Thyroid gland (tissue), 4 donors: ENCODE results near the gene SHMT2. TPM values are rescaled to one million over a fixed set of nuclear protein-coding genes. Genes with fewer than 3 reads are reported as not detected.

Experiments used
- DNase-seq, 2 donors: peaks; one replicate each; pipeline ENCODE4 v3.0.0-alpha.2; 2019
- H3K27ac ChIP-seq, 3 donors: fragments of 200-600 bp; sonication (generic); 1 replicate in 2 of 3; 2 replicates in 1 of 3; pipeline ENCODE4 v1.5.1; 2016 to 2019; ENCODE audit warnings: mild to moderate bottlenecking in 1 of 3, moderate library complexity in 1 of 3
- H3K27me3 ChIP-seq: fragments of 200-600 bp; sonication (generic); one replicate; pipeline ENCODE4 v1.5.1; 2019
- H3K36me3 ChIP-seq, 2 donors: fragments of 200-600 bp; sonication (generic); one replicate each; pipeline ENCODE4 v1.5.1; 2016 to 2019
- H3K4me1 ChIP-seq, 2 donors: fragments of 200-600 bp; sonication (generic); one replicate each; pipeline ENCODE4 v1.5.1; 2017 to 2019
- H3K4me3 ChIP-seq, 3 donors: fragments of 200-600 bp; sonication (generic); replicated peaks in 1 of 3; 1 replicate in 2 of 3; 2 replicates in 1 of 3; pipeline ENCODE4 v1.5.1; 2016; ENCODE audit warnings: mild to moderate bottlenecking in 1 of 3
- H3K9me3 ChIP-seq: fragments of 200-600 bp; sonication (generic); one replicate; pipeline ENCODE4 v1.5.1; 2017
- CTCF ChIP-seq, 6 experiments: fragments of 200-600 bp in 3 of 6; fragments of 450-650 bp in 3 of 6; sonication (generic) in 3 of 6; IDR thresholded peaks; one replicate each; pipeline ENCODE4 v1.5.1; 2016 to 2019; ENCODE audit warnings: antibody characterized with exemption in 6 of 6, mild to moderate bottlenecking in 2 of 6, inconsistent platforms in 1 of 6, moderate library complexity in 1 of 6
- POLR2A ChIP-seq, 2 donors: fragments of 450-650 bp; IDR thresholded peaks; one replicate each; pipeline ENCODE4 v1.6.1; 2017; ENCODE audit warnings: antibody characterized with exemption in 2 of 2, mild to moderate bottlenecking in 2 of 2, moderate library complexity in 1 of 2
- WGBS, 2 donors: methylation state at CpG; one replicate each; pipeline ENCODE4 v1.1.5; 2017; 5-methylcytosine and 5-hydroxymethylcytosine counted together
- intact Hi-C: fragments of 100-400 bp; cut with DNase I; formaldehyde crosslinking; loops from one replicate; pipeline ENCODE4 v1.15.1; 2023
- total RNA-seq, 4 donors: library from RNA; depleted of rRNA; stranded (reverse); fragments of >200 nt; gene quantifications; one replicate each; pipeline ENCODE4 v1.2.3, GENCODE V29; 2016

The SHMT2 gene
- 10 to 100 TPM; 34.0 to 58.4 (median 49.8) TPM for total RNA-seq

GRCh38 chr12:57229634-57230380 lies at the start of gene SHMT2:
Gene SHMT2 (plus strand): TSS chr12:57229711. CDS start chr12:57229779, 68 bp downstream.
- intact Hi-C loops: no loop called here
- peak within 1 kb of the TSS in 2 of 3 donors; percentile 32 to 65 for H3K27ac ChIP-seq
- peaks cover 6% of the 10 kb centered on the region for H3K27me3 ChIP-seq
- peak within 1 kb of the TSS; percentile 29 to 60 (median 55) for H3K4me3 ChIP-seq
- no peak for TF ChIP-seq CTCF (IDR thresholded peaks at IDR 0.05)
- TF ChIP-seq POLR2A (IDR thresholded peaks at IDR 0.05): peak in 1 of 2 donors; percentile 43
- WGBS, 2 donors: 1 to 3% methylated on average over 26 to 32 of the region's 42 CpGs
- DNase-seq: peak; percentile 94 to 95
- peaks cover 23 to 26% of the 10 kb centered on the region in 2 donors for H3K36me3 ChIP-seq
- no peaks in the 10 kb centered on the region for H3K9me3 ChIP-seq
- peaks cover 10 to 41% of the 10 kb centered on the region in 2 donors for H3K4me1 ChIP-seq

GRCh38 chr12:57180321-57180989 lies 49.1 kb upstream of the SHMT2 start:
- Histone ChIP-seq H3K36me3 (peaks cover 22 to 36% of the 10 kb centered on the region in 2 donors), H3K27ac (no peak overlapping the region), H3K4me1 (no peaks in the 10 kb centered on the region), H3K4me3 (no peak overlapping the region), H3K27me3 (no peaks in the 10 kb centered on the region), H3K9me3 (no peaks in the 10 kb centered on the region)
- no peak for TF ChIP-seq POLR2A (IDR thresholded peaks at IDR 0.05)
- TF ChIP-seq CTCF (IDR thresholded peaks at IDR 0.05): no peak
- WGBS, 2 donors: 91 to 95% methylated on average over 19 to 20 of the region's 20 CpGs
- intact Hi-C loops: loop anchor here (5.0 kb wide), 1 partner anchor 103 kb away; the partner anchor contains the start of gene NEMP1
- DNase-seq: no peak

GRCh38 chr12:57181072-57181471 lies 48.4 kb upstream of the SHMT2 start:
- intact Hi-C loops: loop anchor here (5.0 kb wide), 1 partner anchor 104 kb away; the partner anchor contains the start of gene NEMP1
- DNase-seq: no peak
- Histone ChIP-seq H3K27me3 (no peaks in the 10 kb centered on the region), H3K9me3 (no peaks in the 10 kb centered on the region), H3K36me3 (peaks cover 29 to 43% of the 10 kb centered on the region in 2 donors), H3K27ac (no peak overlapping the region), H3K4me1 (no peaks in the 10 kb centered on the region), H3K4me3 (no peak overlapping the region)
- no peak for TF ChIP-seq CTCF (IDR thresholded peaks at IDR 0.05)
- TF ChIP-seq POLR2A (IDR thresholded peaks at IDR 0.05): no peak
- WGBS, 2 donors: 70 to 93% methylated on average over 5 of the region's 9 CpGs

GRCh38 chr12:57181561-57182155 lies 47.9 kb upstream of the SHMT2 start:
- Histone ChIP-seq H3K9me3 (no peaks in the 10 kb centered on the region), H3K27ac (no peak overlapping the region), H3K36me3 (peaks cover 28 to 48% of the 10 kb centered on the region in 2 donors), H3K4me3 (no peak overlapping the region), H3K4me1 (no peaks in the 10 kb centered on the region), H3K27me3 (no peaks in the 10 kb centered on the region)
- WGBS, 2 donors: 73 to 82% methylated on average over 5 of the region's 5 CpGs
- intact Hi-C loops: loop anchor here (2.0 to 5.0 kb wide), 2 partner anchors 57 to 104 kb away; partner anchors contain the start of gene NEMP1
- DNase-seq: no peak
- TF ChIP-seq POLR2A (IDR thresholded peaks at IDR 0.05): no peak

GRCh38 chr12:57182918-57183575 lies 46.5 kb upstream of the SHMT2 start:
- DNase-seq: peak; percentile 74 to 78

More at GRCh38 chr12:57182918-57183575, 46.5 kb upstream of the SHMT2 start:
- Histone ChIP-seq H3K27me3 (no peaks in the 10 kb centered on the region), H3K36me3 (peaks cover 28 to 52% of the 10 kb centered on the region in 2 donors), H3K4me1 (no peaks in the 10 kb centered on the region), H3K9me3 (no peaks in the 10 kb centered on the region), H3K4me3 (no peak overlapping the region), H3K27ac (no peak overlapping the region)
- WGBS, 2 donors: 64 to 67% methylated on average over 13 of the region's 13 CpGs
- intact Hi-C loops: loop anchor here (2.0 to 5.0 kb wide), 2 partner anchors 58 to 106 kb away; partner anchors contain the start of gene NEMP1
- TF ChIP-seq POLR2A (IDR thresholded peaks at IDR 0.05) (no peak), CTCF (IDR thresholded peaks at IDR 0.05) (peak; percentile 60 to 92 (median 84))
